Measurements from ENCODE around the gene PITPNM2. TPM values are rescaled to one million over a fixed set of nuclear protein-coding genes. Genes with fewer than 3 reads are reported as not detected.

Gene PITPNM2
- total RNA-seq, 1 donor: 11.8 TPM

DNA sequence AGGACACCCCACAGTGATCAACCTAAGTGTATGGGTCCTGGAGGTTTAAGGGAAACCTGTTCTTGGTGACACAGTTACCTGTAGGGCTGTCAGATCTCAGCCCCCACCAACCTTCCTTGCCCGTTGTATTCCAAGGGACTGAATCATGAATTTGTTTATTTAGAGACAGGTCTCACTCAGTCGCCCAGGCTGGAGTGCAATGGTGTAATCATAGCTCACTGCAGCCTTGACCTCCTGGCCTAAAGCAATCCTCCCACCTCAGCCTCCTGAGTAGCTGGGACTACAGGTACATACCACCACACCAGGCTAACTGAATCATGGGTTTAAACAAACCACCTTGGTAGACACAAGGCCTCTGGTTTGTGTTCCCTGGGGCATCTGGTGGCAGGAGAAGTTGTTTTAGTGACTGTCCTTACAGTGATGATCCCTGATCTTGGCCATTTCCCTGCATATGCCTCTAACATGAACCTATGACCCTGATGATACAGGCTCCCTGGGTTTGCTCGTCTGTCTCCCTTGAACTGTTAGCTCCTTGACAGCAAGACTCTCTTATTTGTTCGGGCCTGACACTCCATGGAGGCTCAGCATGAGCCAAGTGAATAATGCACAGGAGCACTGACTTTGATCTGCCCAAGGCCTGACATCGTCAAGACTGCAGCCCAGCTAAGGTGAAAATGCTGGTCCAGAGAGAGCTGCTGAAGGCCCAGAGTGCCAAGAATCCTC is 47.9 kb downstream of the PITPNM2 start:
- Histone ChIP-seq H3K4me3 (ENCODE audit: low read length) (no peak overlapping the region), H3K4me1 (ENCODE audit: insufficient read depth, low read length) (peaks cover 38% of the 10 kb centered on the region), H3K27me3 (ENCODE audit: insufficient read depth, low read length) (no peaks in the 10 kb centered on the region), H3K9me3 (ENCODE audit: low read depth, low read length) (no peaks in the 10 kb centered on the region)

DNA sequence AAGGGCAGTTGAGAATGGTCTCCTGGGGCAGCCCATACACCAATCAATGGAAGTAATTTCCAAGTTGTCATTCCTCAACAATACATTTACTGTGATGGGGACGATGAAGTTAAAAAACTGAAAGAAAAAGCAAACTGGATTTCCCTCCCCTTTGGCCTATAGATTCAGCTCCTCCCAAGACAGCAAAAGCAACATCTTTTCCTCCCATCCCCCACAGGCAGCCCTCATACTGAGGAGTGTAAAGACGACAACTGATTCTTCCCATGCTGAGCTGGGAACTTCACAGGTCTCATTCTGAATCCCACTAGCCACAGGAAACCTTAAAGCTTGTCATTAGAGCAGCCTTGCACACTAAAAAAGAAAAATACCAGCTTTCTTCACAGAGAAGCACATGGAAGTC is 48.5 kb downstream of the PITPNM2 start:
- H3K4me1 ChIP-seq (ENCODE audit: insufficient read depth, low read length): peaks cover 33% of the 10 kb centered on the region
- no peaks in the 10 kb centered on the region for H3K27me3 ChIP-seq (ENCODE audit: insufficient read depth, low read length)
- no peaks in the 10 kb centered on the region for H3K9me3 ChIP-seq (ENCODE audit: low read depth, low read length)
- H3K4me3 ChIP-seq (ENCODE audit: low read length): no peak overlapping the region

DNA sequence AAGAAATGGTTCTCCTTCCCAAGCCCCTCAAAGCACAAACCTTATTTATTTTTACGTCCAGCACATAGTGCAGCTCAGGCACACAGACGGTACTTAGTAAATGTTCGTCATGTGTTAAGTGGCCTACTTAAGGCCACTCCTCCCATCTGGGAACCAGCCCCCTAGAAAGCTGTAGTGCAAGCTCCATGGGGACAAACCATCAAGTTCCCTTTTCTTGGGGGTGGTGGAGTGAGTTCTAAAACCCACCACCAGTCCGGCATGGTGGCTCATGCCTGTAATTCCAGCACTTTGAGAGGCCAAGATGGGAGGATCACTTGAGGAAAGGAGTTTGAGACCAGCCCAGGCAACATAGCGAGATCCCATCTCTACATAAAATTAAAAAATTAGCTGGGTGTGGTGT is 49.4 kb downstream of the PITPNM2 start:
- H3K9me3 ChIP-seq (ENCODE audit: low read depth, low read length): no peaks in the 10 kb centered on the region

More for the DNA sequence above, 49.4 kb downstream of the PITPNM2 start:
- H3K4me1 ChIP-seq (ENCODE audit: insufficient read depth, low read length): peaks cover 24% of the 10 kb centered on the region
- no peak overlapping the region for H3K4me3 ChIP-seq (ENCODE audit: low read length)
- no peaks in the 10 kb centered on the region for H3K27me3 ChIP-seq (ENCODE audit: insufficient read depth, low read length)

Other genes starting within 250 kb of the PITPNM2 start
- gene ABCB9, start 184.6 kb downstream of the PITPNM2 start, total RNA-seq: 2.1 TPM
- gene OGFOD2, start 175.8 kb downstream of the PITPNM2 start, total RNA-seq: 4.5 TPM
- gene ARL6IP4, start 170.4 kb downstream of the PITPNM2 start, total RNA-seq: 123 TPM
- 93.6 TPM for gene MPHOSPH9, start 82.1 kb upstream of the PITPNM2 start, total RNA-seq
- 27.6 TPM for gene MTRFR, start 82.3 kb upstream of the PITPNM2 start, total RNA-seq
- gene CDK2AP1, start 120.8 kb upstream of the PITPNM2 start, total RNA-seq: 42.3 TPM
- 43.6 TPM for gene SBNO1, start 213.8 kb upstream of the PITPNM2 start, total RNA-seq
- gene KMT5A, start 233.0 kb upstream of the PITPNM2 start, total RNA-seq: 40.3 TPM